ENCODE results near the gene OST4. TPM values are rescaled to one million over a fixed set of nuclear protein-coding genes. Genes with fewer than 3 reads are reported as not detected.
A peak's percentile ranks its signal among the peaks of the same experiment; 100 is the strongest.

The OST4 gene
- total and polyA plus RNA-seq, 2 donors: 388 to 516 TPM

DNA sequence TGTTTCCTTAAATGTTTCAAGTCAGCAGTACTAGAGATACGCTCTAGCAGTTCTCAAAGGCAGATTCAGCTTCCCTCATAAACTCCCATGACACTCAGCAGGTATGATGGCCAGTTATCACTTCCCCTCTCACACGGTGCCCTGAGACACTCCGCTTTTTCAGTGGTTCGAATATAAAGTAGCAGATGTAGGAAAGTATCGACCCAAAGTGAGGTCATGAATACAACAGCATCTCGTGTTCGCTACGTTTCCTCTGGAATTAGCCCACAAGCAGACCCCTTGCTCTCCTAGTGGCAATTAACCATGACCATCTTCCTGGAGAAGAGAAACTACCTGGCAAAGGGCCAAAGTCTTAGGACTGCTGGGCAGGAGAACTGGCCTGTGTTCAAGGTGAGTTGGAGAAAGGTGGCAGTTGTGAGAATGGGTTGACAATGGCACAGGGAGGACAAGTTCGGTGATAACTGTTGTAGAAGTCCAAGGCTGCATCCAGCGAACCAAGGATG lies 29.2 kb downstream of the OST4 start:
- H3K4me1 ChIP-seq (ENCODE audit: control insufficient read depth in 2 of 2, insufficient read depth in 2 of 2, low read length in 2 of 2): peaks cover 0 to 10% of the 10 kb centered on the region in 2 donors
- no peaks in the 10 kb centered on the region for H3K9me3 ChIP-seq (ENCODE audit: control insufficient read depth in 2 of 2, insufficient read depth in 1 of 2, low read length in 1 of 2)
- H3K27me3 ChIP-seq (ENCODE audit: control insufficient read depth in 2 of 2, insufficient read depth in 1 of 2, low read length in 1 of 2): no peaks in the 10 kb centered on the region
- WGBS: 93% methylated on average over 10 of the region's 10 CpGs
- H3K4me3 ChIP-seq (ENCODE audit: low read length in 2 of 2): no peak overlapping the region
- no peak overlapping the region for H3K27ac ChIP-seq (ENCODE audit: low read depth in 1 of 2, low read length in 1 of 2)
- peaks cover 44 to 52% of the 10 kb centered on the region in 2 donors for H3K36me3 ChIP-seq (ENCODE audit: control insufficient read depth in 2 of 2, insufficient read depth in 2 of 2, low read length in 1 of 2)
- no peak for DNase-seq (ENCODE audit: low read depth in 6 of 9, low spot score in 9 of 9)

DNA sequence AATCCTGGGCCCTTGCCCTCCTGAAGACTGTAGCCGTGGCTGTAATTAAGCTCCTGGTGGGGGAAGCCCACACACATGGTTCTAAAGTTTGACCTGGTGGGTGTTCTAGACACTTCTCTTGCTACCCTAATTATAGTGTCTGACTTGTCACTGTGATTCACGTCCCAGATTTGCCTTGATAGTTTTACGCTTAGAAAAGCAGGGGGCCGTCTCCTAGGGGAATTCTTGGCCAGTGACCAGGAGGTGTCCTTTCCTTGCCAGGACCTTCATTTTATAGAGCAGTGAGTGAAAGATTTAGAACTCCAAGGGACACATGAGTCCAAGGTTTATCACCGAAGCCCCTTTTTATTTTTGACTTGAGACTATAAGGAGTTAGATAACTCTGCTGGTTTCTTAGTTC lies 29.7 kb downstream of the OST4 start:
- H3K27ac ChIP-seq (ENCODE audit: low read depth in 1 of 2, low read length in 1 of 2): peak overlapping the region in 1 of 2 donors; percentile 4
- peaks cover 49 to 56% of the 10 kb centered on the region in 2 donors for H3K36me3 ChIP-seq (ENCODE audit: control insufficient read depth in 2 of 2, insufficient read depth in 2 of 2, low read length in 1 of 2)
- no peaks in the 10 kb centered on the region for H3K9me3 ChIP-seq (ENCODE audit: control insufficient read depth in 2 of 2, insufficient read depth in 1 of 2, low read length in 1 of 2)
- peaks cover 0 to 10% of the 10 kb centered on the region in 2 donors for H3K4me1 ChIP-seq (ENCODE audit: control insufficient read depth in 2 of 2, insufficient read depth in 2 of 2, low read length in 2 of 2)
- DNase-seq (ENCODE audit: low read depth in 6 of 9, low spot score in 9 of 9): no peak
- 92% methylated on average over 5 of the region's 5 CpGs for WGBS
- no peak overlapping the region for H3K4me3 ChIP-seq (ENCODE audit: low read length in 2 of 2)
- no peaks in the 10 kb centered on the region for H3K27me3 ChIP-seq (ENCODE audit: control insufficient read depth in 2 of 2, insufficient read depth in 1 of 2, low read length in 1 of 2)

DNA sequence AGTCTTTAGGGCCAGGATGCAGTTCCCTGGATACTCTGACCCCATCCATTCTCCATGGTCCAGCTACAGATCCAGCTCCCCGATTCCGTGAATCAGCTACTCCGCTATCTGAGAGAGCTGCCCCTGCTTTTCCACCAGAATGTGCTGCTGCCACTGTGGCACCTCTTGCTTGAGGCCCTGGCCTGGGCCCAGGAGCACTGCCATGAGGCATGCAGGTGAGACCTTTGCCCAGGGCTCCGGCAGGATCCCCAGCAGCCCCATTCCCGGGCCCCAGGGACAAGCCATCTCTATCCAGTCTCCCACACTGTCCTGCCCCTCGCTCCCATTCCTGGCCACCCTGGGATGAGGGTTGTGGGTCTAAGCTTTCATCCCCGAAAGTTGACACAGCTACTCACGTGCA lies 31.2 kb downstream of the OST4 start:
- WGBS: 97% methylated on average over 8 of the region's 8 CpGs
- no peaks in the 10 kb centered on the region for H3K9me3 ChIP-seq (ENCODE audit: control insufficient read depth in 2 of 2, insufficient read depth in 1 of 2, low read length in 1 of 2)
- no peak for DNase-seq (ENCODE audit: low read depth in 6 of 9, low spot score in 9 of 9)
- H3K4me1 ChIP-seq (ENCODE audit: control insufficient read depth in 2 of 2, insufficient read depth in 2 of 2, low read length in 2 of 2): peaks cover 0 to 10% of the 10 kb centered on the region in 2 donors
- H3K36me3 ChIP-seq (ENCODE audit: control insufficient read depth in 2 of 2, insufficient read depth in 2 of 2, low read length in 1 of 2): peaks cover 64 to 71% of the 10 kb centered on the region in 2 donors
- H3K27me3 ChIP-seq (ENCODE audit: control insufficient read depth in 2 of 2, insufficient read depth in 1 of 2, low read length in 1 of 2): no peaks in the 10 kb centered on the region
- H3K27ac ChIP-seq (ENCODE audit: low read depth in 1 of 2, low read length in 1 of 2): no peak overlapping the region
- no peak overlapping the region for H3K4me3 ChIP-seq (ENCODE audit: low read length in 2 of 2)

DNA sequence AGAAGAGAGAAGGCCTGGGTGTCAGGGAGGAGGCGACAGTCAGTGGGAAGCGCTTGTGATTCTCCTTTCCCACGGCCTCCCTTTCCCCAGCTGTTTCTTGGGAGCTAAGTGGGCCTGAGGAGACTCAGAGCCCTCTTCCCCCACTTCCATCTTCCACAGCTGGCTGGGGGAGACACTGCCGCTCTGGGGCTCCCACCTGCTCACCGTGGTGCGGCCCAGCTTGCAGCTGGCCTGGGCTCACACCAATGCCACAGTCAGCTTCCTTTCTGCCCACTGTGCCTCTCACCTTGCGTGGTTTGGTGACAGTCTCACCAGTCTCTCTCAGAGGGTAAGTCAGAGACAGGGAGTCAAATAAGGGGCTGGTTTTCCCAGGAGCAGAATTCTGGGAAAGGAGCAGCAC lies 31.6 kb downstream of the OST4 start:
- peaks cover 67 to 75% of the 10 kb centered on the region in 2 donors for H3K36me3 ChIP-seq (ENCODE audit: control insufficient read depth in 2 of 2, insufficient read depth in 2 of 2, low read length in 1 of 2)
- H3K9me3 ChIP-seq (ENCODE audit: control insufficient read depth in 2 of 2, insufficient read depth in 1 of 2, low read length in 1 of 2): no peaks in the 10 kb centered on the region
- H3K4me3 ChIP-seq (ENCODE audit: low read length in 2 of 2): no peak overlapping the region
- H3K27me3 ChIP-seq (ENCODE audit: control insufficient read depth in 2 of 2, insufficient read depth in 1 of 2, low read length in 1 of 2): no peaks in the 10 kb centered on the region
- H3K4me1 ChIP-seq (ENCODE audit: control insufficient read depth in 2 of 2, insufficient read depth in 2 of 2, low read length in 2 of 2): peaks cover 0 to 10% of the 10 kb centered on the region in 2 donors
- 95% methylated on average over 7 of the region's 7 CpGs for WGBS
- DNase-seq (ENCODE audit: low read depth in 6 of 9, low spot score in 9 of 9): no peak
- H3K27ac ChIP-seq (ENCODE audit: low read depth in 1 of 2, low read length in 1 of 2): no peak overlapping the region

DNA sequence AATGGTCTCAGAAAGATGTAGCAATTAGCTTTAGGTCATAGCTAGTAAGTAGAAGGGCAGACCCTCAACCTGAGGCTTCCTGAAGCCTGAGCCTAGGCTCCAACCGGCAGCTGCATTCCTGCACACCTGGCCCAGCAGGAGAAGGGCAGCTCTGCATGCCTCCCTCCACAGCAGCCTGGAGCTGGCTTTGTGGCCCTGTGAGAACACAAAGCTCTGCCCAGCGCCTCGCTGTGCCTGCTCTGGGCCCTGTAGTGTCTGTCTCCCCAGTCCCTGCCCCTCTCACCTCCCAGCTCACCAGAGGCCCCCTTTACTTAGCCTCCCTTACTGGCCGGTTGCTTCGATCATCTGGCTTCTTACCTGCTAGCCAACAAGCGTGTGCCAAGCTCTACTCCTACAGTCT lies 32.0 kb downstream of the OST4 start:
- Histone ChIP-seq H3K9me3 (ENCODE audit: control insufficient read depth in 2 of 2, insufficient read depth in 1 of 2, low read length in 1 of 2) (no peaks in the 10 kb centered on the region), H3K4me3 (ENCODE audit: low read length in 2 of 2) (no peak overlapping the region), H3K36me3 (ENCODE audit: control insufficient read depth in 2 of 2, insufficient read depth in 2 of 2, low read length in 1 of 2) (peaks cover 68 to 76% of the 10 kb centered on the region in 2 donors), H3K27me3 (ENCODE audit: control insufficient read depth in 2 of 2, insufficient read depth in 1 of 2, low read length in 1 of 2) (no peaks in the 10 kb centered on the region), H3K4me1 (ENCODE audit: control insufficient read depth in 2 of 2, insufficient read depth in 2 of 2, low read length in 2 of 2) (peaks cover 0 to 10% of the 10 kb centered on the region in 2 donors), H3K27ac (ENCODE audit: low read depth in 1 of 2, low read length in 1 of 2) (no peak overlapping the region)
- DNase-seq (ENCODE audit: low read depth in 6 of 9, low spot score in 9 of 9): no peak
- WGBS: 98% methylated on average over 6 of the region's 6 CpGs

DNA sequence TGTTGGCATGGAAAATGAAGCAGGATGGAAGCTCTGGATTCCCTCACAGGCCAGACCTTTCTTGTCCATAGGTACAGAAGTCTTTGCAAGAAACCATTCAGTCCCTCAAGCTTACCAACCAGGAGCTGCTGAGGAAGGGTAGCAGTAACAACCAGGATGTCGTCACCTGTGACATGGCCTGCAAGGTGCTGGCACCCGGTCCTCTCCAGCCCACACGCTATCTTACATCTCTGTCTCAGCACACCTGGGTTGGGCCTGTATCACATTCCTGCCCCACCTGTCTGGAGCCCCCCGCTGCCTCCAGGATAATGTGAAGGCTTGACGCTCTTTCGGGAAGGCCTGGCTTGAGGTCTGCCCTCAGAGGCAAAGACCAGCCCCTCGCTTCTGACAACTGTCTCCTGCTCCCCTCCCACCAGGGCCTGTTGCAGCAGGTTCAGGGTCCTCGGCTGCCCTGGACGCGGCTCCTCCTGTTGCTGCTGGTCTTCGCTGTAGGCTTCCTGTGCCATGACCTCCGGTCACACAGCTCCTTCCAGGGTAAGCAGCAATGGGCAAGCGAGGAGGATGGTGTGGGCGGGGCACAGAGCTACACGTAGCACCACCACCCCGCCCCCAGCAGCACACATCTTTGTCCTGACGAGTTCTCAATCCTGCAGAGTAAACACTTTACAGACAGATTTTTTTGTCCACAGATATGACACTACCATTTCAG lies 32.7 kb downstream of the OST4 start:
- Histone ChIP-seq H3K9me3 (ENCODE audit: control insufficient read depth in 2 of 2, insufficient read depth in 1 of 2, low read length in 1 of 2) (no peaks in the 10 kb centered on the region), H3K4me1 (ENCODE audit: control insufficient read depth in 2 of 2, insufficient read depth in 2 of 2, low read length in 2 of 2) (peaks cover 4 to 16% of the 10 kb centered on the region in 2 donors), H3K27ac (ENCODE audit: low read depth in 1 of 2, low read length in 1 of 2) (no peak overlapping the region), H3K4me3 (ENCODE audit: low read length in 2 of 2) (no peak overlapping the region), H3K27me3 (ENCODE audit: control insufficient read depth in 2 of 2, insufficient read depth in 1 of 2, low read length in 1 of 2) (no peaks in the 10 kb centered on the region), H3K36me3 (ENCODE audit: control insufficient read depth in 2 of 2, insufficient read depth in 2 of 2, low read length in 1 of 2) (peaks cover 68 to 76% of the 10 kb centered on the region in 2 donors)
- DNase-seq (ENCODE audit: low read depth in 6 of 9, low spot score in 9 of 9): no peak
- WGBS: 93% methylated on average over 17 of the region's 17 CpGs

DNA sequence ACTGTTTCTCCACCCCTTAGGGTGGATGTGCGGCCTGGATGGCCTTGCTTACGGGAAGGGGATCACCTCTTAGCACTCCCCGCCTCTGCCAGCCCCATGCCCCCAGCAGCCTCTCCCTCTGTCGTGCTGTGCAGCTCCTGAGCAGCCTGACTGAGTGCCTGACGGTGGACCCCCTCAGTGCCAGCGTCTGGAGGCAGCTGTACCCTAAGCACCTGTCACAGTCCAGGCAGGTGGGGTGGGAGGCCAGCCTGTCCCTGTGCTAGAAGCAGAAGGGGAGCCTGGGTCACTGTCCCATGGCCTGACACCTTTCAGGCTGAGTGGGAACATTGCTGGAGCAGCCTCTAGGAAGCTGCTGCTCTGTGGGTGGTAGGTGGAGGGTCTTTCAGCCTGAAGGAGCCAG lies 33.4 kb downstream of the OST4 start:
- H3K4me3 ChIP-seq (ENCODE audit: low read length in 2 of 2): no peak overlapping the region
- H3K27ac ChIP-seq (ENCODE audit: low read depth in 1 of 2, low read length in 1 of 2): no peak overlapping the region
- H3K4me1 ChIP-seq (ENCODE audit: control insufficient read depth in 2 of 2, insufficient read depth in 2 of 2, low read length in 2 of 2): peaks cover 10 to 22% of the 10 kb centered on the region in 2 donors
- peaks cover 68 to 76% of the 10 kb centered on the region in 2 donors for H3K36me3 ChIP-seq (ENCODE audit: control insufficient read depth in 2 of 2, insufficient read depth in 2 of 2, low read length in 1 of 2)
- 98% methylated on average over 6 of the region's 6 CpGs for WGBS
- no peaks in the 10 kb centered on the region for H3K27me3 ChIP-seq (ENCODE audit: control insufficient read depth in 2 of 2, insufficient read depth in 1 of 2, low read length in 1 of 2)
- DNase-seq (ENCODE audit: low read depth in 6 of 9, low spot score in 9 of 9): no peak
- no peaks in the 10 kb centered on the region for H3K9me3 ChIP-seq (ENCODE audit: control insufficient read depth in 2 of 2, insufficient read depth in 1 of 2, low read length in 1 of 2)

DNA sequence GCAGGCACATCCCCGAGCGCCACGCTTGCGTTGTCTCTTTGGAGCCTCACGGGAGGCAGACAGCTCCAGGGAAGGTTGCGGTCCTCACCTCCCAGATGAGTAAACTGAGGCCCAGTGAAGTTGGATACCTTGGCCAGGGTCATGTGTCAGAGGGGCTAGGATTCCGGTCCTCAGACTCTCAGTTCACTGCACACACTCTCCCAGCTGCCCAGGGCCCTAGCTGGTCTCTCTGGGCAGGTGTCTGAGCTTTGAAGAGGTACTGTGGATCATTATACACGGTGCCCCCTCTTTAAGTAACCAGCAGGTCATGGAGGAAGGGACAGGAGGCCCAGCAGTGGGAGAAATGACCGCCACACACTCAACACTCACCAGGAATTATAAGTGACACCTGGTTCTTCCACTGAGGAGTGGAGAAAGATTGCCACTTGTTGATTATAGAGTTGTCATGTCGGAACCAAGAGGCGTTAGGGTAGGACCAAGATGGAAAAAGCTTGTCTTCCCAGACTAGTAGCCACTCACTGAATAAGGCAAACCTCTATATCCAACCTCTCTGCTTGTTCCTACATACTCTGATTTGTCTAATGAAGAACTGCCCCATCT lies 38.1 kb downstream of the OST4 start:
- DNase-seq (ENCODE audit: low read depth in 6 of 9, low spot score in 9 of 9): no peak
- H3K27me3 ChIP-seq (ENCODE audit: control insufficient read depth in 2 of 2, insufficient read depth in 1 of 2, low read length in 1 of 2): no peaks in the 10 kb centered on the region
- H3K27ac ChIP-seq (ENCODE audit: low read depth in 1 of 2, low read length in 1 of 2): peak overlapping the region in 1 of 2 donors; percentile 64
- H3K4me3 ChIP-seq (ENCODE audit: low read length in 2 of 2): peak overlapping the region; percentile 78 to 91
- H3K9me3 ChIP-seq (ENCODE audit: control insufficient read depth in 2 of 2, insufficient read depth in 1 of 2, low read length in 1 of 2): no peaks in the 10 kb centered on the region
- WGBS: 22% methylated on average over 11 of the region's 11 CpGs
- peaks cover 10 to 19% of the 10 kb centered on the region in 2 donors for H3K4me1 ChIP-seq (ENCODE audit: control insufficient read depth in 2 of 2, insufficient read depth in 2 of 2, low read length in 2 of 2)
- peaks cover 35 to 36% of the 10 kb centered on the region in 2 donors for H3K36me3 ChIP-seq (ENCODE audit: control insufficient read depth in 2 of 2, insufficient read depth in 2 of 2, low read length in 1 of 2)

DNA sequence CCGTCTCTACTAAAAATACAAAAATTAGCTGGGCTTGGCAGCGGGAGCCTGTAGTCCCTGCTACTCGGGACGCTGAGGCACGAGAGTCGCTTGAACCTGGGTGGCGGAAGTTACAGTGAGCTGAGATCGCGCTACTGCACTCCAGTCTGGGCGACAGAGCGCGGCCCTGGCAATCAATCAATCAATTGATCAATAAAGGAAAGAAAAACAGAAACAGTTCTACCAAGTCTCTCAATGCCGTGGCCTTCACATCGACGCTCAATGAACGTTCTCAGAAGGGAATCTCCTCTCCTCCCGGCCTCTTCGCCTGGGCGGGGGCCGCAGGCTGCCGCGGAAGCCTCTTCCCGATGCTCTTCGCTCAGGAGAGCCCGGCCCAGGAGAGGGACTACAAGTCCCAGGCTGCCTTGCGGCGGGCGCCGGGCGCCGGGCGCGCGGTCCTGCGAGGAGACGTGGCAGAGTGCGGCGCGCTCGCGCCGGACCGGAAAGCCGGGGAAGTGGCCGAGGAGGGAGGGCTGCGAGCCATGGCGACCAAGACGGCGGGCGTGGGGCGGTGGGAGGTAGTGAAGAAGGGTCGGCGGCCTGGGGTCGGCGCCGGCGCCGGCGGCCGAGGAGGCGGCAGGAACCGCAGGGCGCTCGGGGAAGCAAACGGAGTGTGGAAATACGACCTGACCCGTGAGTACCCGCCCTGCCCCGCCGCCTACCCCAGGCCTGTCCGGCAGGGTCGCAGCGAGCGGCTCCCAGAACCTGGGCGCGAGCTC lies 38.8 kb downstream of the OST4 start, which contains the start of gene TMEM214:
Gene TMEM214, plus strand, starts transcription at position 471 of the 758 bp plus-strand sequence. Its CDS starts 51 bp downstream, at position 522.
- H3K9me3 ChIP-seq (ENCODE audit: control insufficient read depth in 2 of 2, insufficient read depth in 1 of 2, low read length in 1 of 2): no peaks in the 10 kb centered on the region
- under 1% methylated on average over 76 of the region's 76 CpGs for WGBS
- peaks cover 10 to 19% of the 10 kb centered on the region in 2 donors for H3K4me1 ChIP-seq (ENCODE audit: control insufficient read depth in 2 of 2, insufficient read depth in 2 of 2, low read length in 2 of 2)
- peak within 1 kb of the TSS in 1 of 2 donors; percentile 64 for H3K27ac ChIP-seq (ENCODE audit: low read depth in 1 of 2, low read length in 1 of 2)
- no peaks in the 10 kb centered on the region for H3K27me3 ChIP-seq (ENCODE audit: control insufficient read depth in 2 of 2, insufficient read depth in 1 of 2, low read length in 1 of 2)
- peaks cover 29 to 30% of the 10 kb centered on the region in 2 donors for H3K36me3 ChIP-seq (ENCODE audit: control insufficient read depth in 2 of 2, insufficient read depth in 2 of 2, low read length in 1 of 2)
- DNase-seq (ENCODE audit: low read depth in 6 of 9, low spot score in 9 of 9): peak; percentile 47 to 84 (median 67)
- H3K4me3 ChIP-seq (ENCODE audit: low read length in 2 of 2): peak within 1 kb of the TSS; percentile 78 to 91
